Femur (tissue), 1 donor: ENCODE results near the gene CLDN10.

Source experiments
- DNase-seq: peaks from one replicate; pipeline ENCODE4 v3.0.0-alpha.2; 2017

Gene CLDN10

DNA sequence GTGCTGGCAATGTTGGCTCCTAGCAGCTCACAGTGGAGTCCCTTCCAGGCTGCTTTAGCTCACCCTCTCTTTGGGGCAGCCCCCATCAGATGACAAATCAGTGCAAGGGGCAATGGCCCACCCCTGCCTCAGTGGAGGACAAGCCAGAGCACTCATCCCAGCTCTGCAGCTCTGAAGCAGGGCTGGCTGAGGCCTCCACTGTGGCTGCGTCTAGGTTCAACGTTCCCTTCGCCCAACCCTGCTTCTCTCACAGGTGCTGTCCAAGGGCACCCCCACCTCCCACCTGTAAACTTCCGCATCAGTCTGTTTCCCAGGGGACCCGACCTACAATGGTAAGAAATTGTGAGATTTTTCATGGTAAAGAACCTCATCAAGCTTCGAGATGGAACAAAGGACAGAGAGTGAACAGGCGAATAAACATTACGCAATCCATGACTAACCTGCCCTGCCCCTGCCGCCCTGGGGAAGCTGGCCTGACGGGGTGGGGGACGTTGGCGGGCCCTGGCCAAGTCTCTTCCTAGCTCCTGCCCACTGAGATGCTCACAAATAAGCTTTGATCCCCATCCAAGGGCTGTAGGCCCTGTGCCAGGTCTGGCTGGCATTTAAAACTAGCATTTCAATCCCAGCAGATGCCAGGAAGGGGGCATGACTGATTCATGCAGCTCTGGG is 51.5 kb downstream of the CLDN10 start:
- DNase-seq, result no peak

DNA sequence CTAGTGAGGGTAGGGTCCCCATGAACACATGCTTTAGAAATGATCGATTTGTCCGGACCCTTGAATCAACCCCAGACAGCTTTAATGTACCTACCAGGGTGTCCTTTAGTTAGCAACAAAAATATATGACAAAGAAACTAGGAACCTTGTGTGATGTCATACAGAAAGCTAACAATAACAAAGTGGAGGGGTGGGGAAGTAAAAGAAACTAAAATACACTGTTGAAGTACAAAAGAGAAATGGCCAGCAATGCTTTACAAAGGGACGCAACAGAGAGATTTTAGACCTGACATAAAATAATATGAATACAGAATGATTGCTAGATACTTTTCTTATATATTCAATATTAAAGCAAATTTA is 52.0 kb downstream of the CLDN10 start:
- no peak for DNase-seq

DNA sequence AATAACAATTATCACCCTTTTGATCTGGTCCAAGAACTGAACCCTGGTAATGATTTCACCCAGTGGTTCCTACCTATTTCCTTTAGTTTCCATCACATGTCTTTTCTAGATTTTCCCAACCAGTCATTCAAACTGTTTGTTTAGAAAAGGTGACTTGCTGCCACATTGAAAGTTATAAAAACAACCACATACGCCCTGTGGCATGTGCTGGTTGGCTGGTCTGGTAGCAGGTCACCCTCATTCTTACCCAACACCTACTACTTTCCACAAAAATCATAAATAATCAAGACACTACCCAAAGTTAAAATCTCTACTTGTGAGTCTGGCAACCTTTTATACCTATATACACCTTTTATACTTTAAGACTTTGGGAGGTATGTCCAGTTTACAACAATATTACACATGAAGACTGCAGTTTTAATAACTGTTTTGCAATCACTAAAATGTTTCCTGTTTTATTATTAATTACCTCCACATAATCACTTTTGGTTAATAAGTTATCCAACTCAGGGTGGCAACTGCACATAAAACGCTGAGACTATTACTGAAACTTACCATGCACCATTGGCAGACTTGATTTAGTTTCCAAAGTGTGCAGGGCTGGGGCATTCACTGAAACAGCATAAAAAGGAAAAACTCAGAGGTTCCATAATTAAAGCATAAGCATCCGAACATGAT is 53.1 kb downstream of the CLDN10 start:
- no peak for DNase-seq

DNA sequence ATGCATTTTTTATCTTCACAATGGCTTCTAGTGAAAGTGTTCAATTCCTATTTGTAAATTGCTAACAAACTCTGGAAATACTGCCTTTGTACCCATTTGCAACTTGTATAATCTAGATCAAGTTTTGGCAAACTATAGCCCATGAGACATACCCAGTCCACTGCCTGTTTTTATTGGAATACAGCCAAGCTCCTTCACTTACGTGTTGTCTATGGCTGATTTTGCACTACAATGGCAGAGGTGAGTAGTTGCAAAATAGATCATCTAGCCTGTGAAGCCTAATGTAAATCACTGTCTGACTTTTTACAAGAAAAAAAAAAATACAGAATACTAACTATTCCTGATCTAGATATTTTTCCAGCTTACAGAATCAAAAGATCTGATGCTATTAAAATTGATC is 54.8 kb downstream of the CLDN10 start:
- no peak for DNase-seq

DNA sequence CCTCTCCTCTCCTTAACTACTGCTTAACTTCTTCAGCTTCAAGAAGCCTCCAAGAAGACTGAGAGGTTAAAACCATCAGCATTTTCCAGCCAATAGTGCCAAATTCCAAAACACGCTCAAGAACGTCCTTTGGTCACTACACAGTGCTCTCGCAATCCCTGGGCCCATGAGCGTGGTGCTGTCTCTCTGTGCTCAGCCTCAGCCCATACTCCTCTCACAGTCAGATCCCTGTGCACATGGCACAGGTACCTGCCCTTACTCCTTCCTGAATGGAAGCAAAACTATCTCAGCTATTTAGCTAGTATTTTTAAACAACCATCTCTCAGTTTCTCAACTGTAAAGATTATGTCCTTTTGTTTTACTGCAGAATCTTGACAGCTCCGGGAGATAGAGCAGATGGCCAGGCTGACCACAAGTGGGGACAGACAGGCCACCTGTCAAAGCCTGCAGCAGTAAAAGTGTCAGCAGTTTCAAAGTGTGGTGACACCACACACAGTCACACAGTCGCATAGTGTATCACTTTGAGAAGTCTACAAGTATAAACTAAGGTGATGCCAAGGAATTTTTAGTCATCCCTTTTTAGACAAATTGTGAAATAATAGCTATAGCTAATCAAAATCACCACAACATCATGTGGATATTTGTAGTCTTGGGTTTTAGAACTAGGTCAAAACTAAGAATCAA is 56.3 kb downstream of the CLDN10 start:
- no peak for DNase-seq

DNA sequence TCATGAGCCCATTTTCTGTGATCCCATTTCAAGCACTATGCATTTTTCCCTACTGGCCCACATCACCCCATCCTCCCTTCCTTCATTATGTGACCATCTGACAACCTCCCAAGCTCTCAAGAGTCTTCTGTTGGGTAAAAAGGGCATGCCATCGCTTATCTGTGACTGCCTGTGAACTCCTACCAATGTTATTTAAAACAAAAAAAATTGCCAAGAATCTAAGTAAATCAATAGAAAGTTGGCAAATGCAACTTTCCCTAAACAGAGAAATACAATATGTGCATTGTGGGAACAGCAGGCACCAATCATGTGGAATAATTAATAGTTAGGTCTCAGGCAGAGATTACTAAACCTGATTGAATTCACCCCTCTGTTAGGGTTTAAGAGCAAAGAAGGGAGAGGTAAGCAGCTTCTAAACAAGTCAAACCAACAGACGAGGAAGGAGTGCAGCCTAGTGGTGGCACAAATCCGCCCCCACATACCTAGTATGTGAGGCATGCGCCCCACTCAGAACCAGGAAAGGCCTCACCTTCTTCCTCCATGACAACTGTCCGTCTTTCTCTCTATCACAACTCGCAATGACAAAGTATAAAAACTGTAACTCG is 62.2 kb downstream of the CLDN10 start:
- DNase-seq, result no peak

DNA sequence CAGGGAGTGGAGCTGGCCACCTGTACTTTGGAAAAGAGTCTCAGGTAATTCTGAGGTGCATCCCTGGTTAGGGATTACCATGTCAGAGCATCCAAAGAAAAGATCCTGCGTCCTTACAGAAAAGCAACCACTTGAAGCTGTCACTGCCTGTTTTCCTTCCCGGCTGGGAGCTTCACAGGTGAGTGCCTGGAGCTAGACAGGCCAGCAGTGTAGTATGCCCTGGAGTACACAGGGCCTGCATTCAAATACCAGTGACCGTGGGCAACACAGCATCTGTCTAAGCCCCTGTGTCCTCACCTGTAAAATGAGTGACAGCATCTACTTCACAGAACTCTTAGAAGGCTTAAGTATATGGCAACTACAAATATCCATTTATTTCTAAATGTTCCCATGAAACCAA is 63.0 kb downstream of the CLDN10 start:
- DNase-seq, result no peak

DNA sequence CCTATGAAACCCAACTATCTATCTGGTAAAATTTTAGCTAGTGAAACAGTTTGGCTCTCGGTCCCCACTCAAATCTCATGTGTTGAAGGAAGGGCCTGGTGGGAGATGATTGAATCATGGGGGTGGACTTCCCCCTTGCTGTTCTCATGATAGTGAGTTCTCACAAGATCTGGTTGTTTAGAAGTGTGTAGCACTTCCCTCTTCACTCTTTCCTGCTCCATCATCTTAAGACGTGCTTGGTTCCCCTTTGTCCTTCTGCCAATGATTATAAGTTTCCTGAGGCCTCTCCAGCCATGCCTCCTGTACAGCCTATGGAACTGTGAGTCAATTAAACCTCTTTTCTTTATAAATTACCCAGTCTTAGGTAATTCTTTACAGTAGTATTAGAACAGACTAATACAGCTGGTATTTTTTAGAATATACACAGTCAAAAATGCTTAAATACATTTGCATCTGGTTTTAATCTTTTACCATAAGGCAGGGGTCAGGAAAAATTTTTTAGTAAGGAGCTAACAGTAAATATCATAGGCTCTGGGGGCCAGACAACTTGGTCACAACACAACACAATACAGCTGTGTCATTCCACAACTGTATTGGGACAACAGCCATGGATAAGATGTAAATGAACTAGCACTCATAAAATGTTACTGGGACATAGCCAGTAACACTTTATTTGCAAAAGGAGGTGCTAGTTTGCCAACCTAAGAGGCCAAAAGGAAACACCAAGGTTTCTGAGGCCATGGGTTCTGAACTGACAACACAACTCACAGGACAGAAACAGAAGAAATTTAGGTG is 67.7 kb downstream of the CLDN10 start:
- no peak for DNase-seq

DNA sequence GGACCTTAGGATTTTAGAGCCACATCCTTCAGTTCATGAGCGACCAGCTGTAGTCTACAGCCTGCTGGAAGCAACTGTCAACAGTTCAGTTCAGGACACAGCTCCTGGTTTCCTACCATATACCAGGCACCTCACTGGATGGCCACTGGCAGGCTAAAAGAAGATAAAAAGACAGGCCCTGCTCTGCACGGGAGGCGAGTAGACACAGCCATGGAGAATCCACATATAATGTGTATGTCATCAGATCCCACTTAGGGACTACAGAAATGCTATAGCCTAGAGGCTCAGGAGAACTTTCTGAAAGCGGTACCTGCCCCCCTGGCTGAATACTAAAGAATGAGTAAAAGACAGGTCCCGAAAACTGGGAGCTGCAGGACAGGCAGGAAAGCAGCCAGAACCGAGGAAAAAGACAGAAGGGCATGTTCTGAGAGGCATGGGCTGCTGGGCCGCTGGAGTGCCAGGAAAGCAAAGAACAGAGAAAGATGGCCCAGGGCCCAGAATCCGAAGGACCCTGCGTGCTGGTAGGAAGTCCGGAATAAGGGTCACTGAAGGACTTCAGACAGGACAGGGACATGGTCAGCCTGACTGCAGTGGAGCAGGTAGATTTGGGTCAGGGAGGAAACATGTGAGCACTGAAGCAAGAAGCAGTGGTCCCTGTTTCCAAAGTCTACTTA is 68.4 kb downstream of the CLDN10 start:
- no peak for DNase-seq

DNA sequence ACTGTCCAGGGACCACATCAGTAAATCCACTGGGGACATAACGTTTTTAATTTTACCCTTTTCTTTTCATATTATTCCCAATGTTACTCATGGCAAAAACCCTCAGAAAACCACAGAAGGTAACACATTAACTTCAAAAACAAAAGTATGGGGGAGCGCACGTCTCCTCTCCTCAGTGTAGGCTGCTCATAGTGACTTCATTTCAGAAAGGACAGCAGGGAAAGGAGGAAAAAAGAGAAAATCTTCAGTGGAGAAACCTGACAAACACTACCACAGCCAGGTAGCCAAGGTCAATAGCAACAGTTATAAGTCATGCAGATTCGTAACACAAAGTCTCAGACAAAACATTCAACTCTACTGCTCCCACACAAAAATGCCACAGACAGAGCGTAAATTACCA is 70.6 kb downstream of the CLDN10 start:
- DNase-seq, result no peak

DNA sequence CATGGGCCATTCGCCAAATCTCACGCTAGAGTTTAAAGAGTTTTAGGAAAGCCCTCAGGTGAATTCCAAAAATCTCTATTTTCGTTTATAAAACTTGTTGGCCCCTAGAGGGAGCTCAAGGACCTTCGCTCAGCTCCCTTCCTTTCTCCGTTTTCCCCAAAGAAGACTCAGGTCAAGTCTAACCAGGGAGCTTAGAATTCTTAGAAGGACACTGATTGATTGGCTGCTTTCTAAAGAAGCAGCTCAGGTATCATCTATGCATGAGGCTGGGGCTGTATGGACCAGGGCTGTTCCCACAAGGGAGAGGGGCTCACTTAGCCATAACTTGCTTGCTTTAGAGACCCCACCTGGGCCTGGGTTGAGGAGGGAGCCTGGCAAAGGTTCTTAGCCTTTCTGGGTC is 71.5 kb downstream of the CLDN10 start:
- no peak for DNase-seq

DNA sequence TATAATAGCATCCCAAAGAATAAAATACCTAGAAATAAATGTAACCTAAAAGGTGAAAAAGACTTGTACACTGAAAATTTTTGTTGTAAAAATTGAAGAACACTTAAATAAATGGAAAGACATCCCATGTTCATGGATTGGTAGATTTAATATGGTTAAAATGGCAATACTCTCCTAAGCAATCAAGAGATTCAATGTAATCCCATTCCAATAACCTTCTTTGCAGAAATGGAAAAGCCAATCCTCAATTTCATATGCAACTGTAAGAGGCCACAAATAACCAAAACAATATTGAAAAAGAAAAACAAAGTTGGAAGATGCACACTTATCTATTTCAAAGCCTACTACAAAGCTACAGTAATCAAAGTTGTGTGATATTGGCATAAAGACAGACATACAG is 74.2 kb downstream of the CLDN10 start:
- DNase-seq, result no peak

DNA sequence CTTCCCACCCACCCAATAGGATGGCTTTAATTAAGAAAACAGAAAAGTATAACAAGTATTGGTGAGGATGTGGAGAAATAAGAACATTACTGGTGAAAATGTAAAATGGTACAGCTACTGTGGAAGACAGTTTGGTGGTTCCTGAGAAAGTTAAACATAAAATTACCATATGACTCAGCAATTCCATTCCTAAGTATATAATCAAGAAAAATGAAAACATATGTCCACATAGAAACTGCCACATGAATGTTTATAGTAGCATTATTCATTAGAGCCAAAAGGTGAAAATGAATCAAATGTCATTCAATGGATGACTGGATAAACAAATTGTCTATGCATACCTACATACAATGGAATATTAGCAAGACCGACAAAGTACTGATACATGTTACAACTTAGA is 75.1 kb downstream of the CLDN10 start:
- DNase-seq, result no peak

DNA sequence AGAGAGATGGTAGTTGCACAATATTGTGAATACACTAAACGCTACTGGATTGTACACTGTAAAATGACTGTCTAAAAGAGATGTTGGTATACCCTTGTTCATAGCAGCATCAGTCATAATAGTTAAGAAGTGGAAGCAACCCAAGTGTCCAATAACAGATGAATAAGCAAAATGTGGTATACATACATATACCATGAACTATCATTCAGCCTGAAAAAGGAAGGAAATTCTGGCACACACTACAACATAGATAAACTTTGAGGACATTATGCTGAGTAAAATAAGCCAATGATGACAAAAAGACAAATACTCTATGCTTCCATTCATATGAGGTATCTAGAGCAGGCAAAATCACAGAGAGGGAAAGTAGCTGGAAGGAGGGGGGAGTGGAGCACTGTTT is 76.0 kb downstream of the CLDN10 start:
- no peak for DNase-seq

DNA sequence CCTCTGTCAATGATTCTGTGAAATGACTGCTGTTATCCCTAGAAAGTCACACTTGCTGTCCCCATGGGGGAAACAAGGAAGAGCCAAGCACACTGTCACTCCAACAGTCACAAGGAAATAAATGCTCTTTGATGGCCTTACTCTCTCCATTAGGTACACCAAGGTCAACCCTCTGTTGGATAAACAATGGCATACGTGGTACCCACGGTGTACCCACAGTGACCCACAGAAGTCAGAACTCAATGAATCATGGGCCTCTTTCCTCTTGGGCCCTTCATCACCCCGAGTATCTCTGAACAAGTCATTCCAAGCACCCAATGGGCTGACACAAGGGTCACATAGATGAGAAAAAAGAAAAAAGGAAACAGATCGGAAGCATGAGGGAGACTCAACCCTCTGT is 76.6 kb downstream of the CLDN10 start:
- DNase-seq, result no peak
